Karpas-422 (cell line): ENCODE data around the gene AP2S1. TPM values are rescaled to one million over a fixed set of nuclear protein-coding genes. Genes with fewer than 3 reads are reported as not detected.
A peak's percentile ranks its signal among the peaks of the same experiment; 100 is the strongest.
"Not testable (repeated sequence)": the region's sequence is repeated elsewhere in the genome, so short reads cannot be mapped to it uniquely, and the experiment has no call there.

ENCODE experiments used
- DNase-seq: peaks from one replicate; pipeline ENCODE4 v3.0.0-alpha.2; 2015
- H2AFZ ChIP-seq: fragments of 200-600 bp; sonication (generic); 2 replicates; pipeline ENCODE4 v1.6.1; 2014; ENCODE audit warnings: antibody characterized with exemption, low read length, mixed read lengths
- H3K27ac ChIP-seq: fragments of 200-600 bp; sonication (generic); 2 replicates; pipeline ENCODE4 v1.5.1; 2014; ENCODE audit warnings: mild to moderate bottlenecking, low read length, moderate library complexity
- H3K27me3 ChIP-seq: fragments of 200-600 bp; sonication (generic); 2 replicates; pipeline ENCODE4 v1.6.1; 2014; ENCODE audit warnings: low read length, mixed read lengths
- H3K36me3 ChIP-seq: fragments of 200-600 bp; sonication (generic); 2 replicates; pipeline ENCODE4 v1.6.1; 2014; ENCODE audit warnings: low read length, mixed read lengths; ENCODE audit not compliant: insufficient read depth
- H3K4me1 ChIP-seq: fragments of 200-600 bp; sonication (generic); 2 replicates; pipeline ENCODE4 v1.6.1; 2014; ENCODE audit warnings: mild to moderate bottlenecking, low read length, mixed read lengths
- H3K4me2 ChIP-seq: fragments of 200-600 bp; sonication (generic); 2 replicates; pipeline ENCODE4 v1.6.1; 2014; ENCODE audit warnings: low read length, low read depth, mild to moderate bottlenecking; ENCODE audit not compliant: poor library complexity, severe bottlenecking
- H3K4me3 ChIP-seq: fragments of 200-600 bp; sonication (generic); 2 replicates; pipeline ENCODE4 v1.5.1; 2014; ENCODE audit warnings: mild to moderate bottlenecking, antibody characterized with exemption, low read length, mixed read lengths
- H3K79me2 ChIP-seq: fragments of 200-600 bp; sonication (generic); 2 replicates; pipeline ENCODE4 v1.6.1; 2014; ENCODE audit warnings: mild to moderate bottlenecking, low read length, mixed read lengths
- H3K9ac ChIP-seq: fragments of 200-600 bp; sonication (generic); 2 replicates; pipeline ENCODE4 v1.6.0; 2014; ENCODE audit warnings: low read length
- H3K9me2 ChIP-seq: fragments of 200-600 bp; sonication (generic), shearing (Covaris generic); replicated peaks from 2 replicates; pipeline ENCODE4 v1.6.0; 2014; ENCODE audit warnings: mild to moderate bottlenecking, low read length, moderate library complexity; ENCODE audit not compliant: insufficient read depth
- H3K9me3 ChIP-seq: fragments of 300-700, 200-600 bp; sonication (generic); 2 replicates; pipeline ENCODE4 v1.6.1; 2014; ENCODE audit warnings: low read length, mixed read lengths
- H4K20me1 ChIP-seq: fragments of 200-600 bp; sonication (generic); 2 replicates; pipeline ENCODE4 v1.6.1; 2014; ENCODE audit warnings: mild to moderate bottlenecking, antibody characterized with exemption, low read length, low read depth; ENCODE audit not compliant: insufficient read depth
- total RNA-seq: library from RNA; depleted of rRNA; stranded (reverse); fragments of >200 nt; shearing (Covaris generic); gene quantifications from 2 replicates; pipeline ENCODE4 v1.2.3, GENCODE V29; 2014; ENCODE audit warnings: low replicate concordance

Gene AP2S1
- total RNA-seq, 1 experiment from 2014 or later = 63.7 TPM

GRCh38 chr19:46856062-46857022 is 5.7 kb upstream of the AP2S1 start:
- H3K27me3 ChIP-seq = no peaks in the 10 kb centered on the region
- no peak overlapping the region for H3K27ac ChIP-seq
- peak; percentile 98 for DNase-seq
- peak overlapping the region; percentile 58 for H3K9ac ChIP-seq
- peaks cover 21% of the 10 kb centered on the region for H3K4me1 ChIP-seq
- no peaks in the 10 kb centered on the region for H4K20me1 ChIP-seq
- H3K9me2 ChIP-seq = no peaks in the 10 kb centered on the region
- peak overlapping the region; percentile 60 for H3K4me3 ChIP-seq
- peaks cover 6% of the 10 kb centered on the region for H3K79me2 ChIP-seq
- H3K36me3 ChIP-seq = no peaks in the 10 kb centered on the region
- no peaks in the 10 kb centered on the region for H3K9me3 ChIP-seq
- H3K4me2 ChIP-seq = peak overlapping the region; percentile 67
- H2AFZ ChIP-seq = peak overlapping the region; percentile 77; the same call in 1 of the 2 replicates

GRCh38 chr19:46854698-46855097 is 4.1 kb upstream of the AP2S1 start:
- not testable (repeated sequence) for H3K27me3 ChIP-seq, H4K20me1 ChIP-seq, H3K9ac ChIP-seq, H2AFZ ChIP-seq, H3K4me2 ChIP-seq, H3K27ac ChIP-seq, H3K4me3 ChIP-seq, DNase-seq, H3K9me3 ChIP-seq, H3K36me3 ChIP-seq, H3K9me2 ChIP-seq
- H3K79me2 ChIP-seq = peaks cover 10% of the 10 kb centered on the region
- H3K4me1 ChIP-seq = peaks cover 21% of the 10 kb centered on the region

DNA sequence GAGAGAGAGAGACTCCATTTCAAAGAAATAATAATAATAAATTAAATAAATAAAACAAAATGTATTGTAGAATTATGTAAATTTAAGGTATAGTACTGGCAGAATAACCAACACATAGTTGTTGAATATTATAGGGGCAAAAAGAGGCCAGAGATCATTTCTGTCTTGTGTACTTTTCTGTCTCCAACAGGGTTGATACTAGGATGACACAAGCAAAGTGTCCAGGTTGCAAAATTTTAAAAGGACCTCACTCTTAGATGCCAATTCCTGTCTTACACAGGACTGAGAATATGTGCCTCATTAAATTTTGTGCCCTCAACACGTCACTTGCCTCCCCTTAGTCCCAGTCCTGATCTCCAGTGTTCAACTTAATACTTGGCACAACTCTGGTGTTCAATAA is 2.2 kb upstream of the AP2S1 start:
- Histone ChIP-seq H3K27me3 (no peaks in the 10 kb centered on the region), H3K9ac (no peak overlapping the region), H4K20me1 (no peaks in the 10 kb centered on the region), H3K4me3 (no peak overlapping the region), H3K36me3 (no peaks in the 10 kb centered on the region), H3K79me2 (peaks cover 18% of the 10 kb centered on the region), H3K9me3 (no peaks in the 10 kb centered on the region), H3K4me2 (no peak overlapping the region), H3K27ac (no peak overlapping the region), H2AFZ (no peak overlapping the region), H3K9me2 (no peaks in the 10 kb centered on the region), H3K4me1 (peaks cover 19% of the 10 kb centered on the region)
- no peak for DNase-seq

- no peak for DNase-seq
- no peaks in the 10 kb centered on the region for H4K20me1 ChIP-seq
- H3K9me3 ChIP-seq = no peaks in the 10 kb centered on the region
- no peaks in the 10 kb centered on the region for H3K36me3 ChIP-seq
- no peaks in the 10 kb centered on the region for H3K27me3 ChIP-seq
- peak overlapping the region; percentile 71 for H3K4me2 ChIP-seq
- peak overlapping the region; percentile 84 for H3K9ac ChIP-seq
- H3K9me2 ChIP-seq = no peaks in the 10 kb centered on the region
- peak overlapping the region; percentile 88 for H3K4me3 ChIP-seq
- H3K27ac ChIP-seq = no peak overlapping the region
- no peak overlapping the region for H2AFZ ChIP-seq
- peaks cover 8% of the 10 kb centered on the region for H3K4me1 ChIP-seq
- H3K79me2 ChIP-seq = peaks cover 21% of the 10 kb centered on the region
Observed at GRCh38 chr19:46849610-46850009, 1.0 kb downstream of the AP2S1 start.

- Histone ChIP-seq H3K4me3 (no peak overlapping the region), H3K27ac (no peak overlapping the region), H3K79me2 (peaks cover 21% of the 10 kb centered on the region), H3K9me3 (no peaks in the 10 kb centered on the region), H2AFZ (no peak overlapping the region), H3K27me3 (no peaks in the 10 kb centered on the region), H3K9me2 (no peaks in the 10 kb centered on the region), H3K36me3 (no peaks in the 10 kb centered on the region), H3K9ac (no peak overlapping the region), H4K20me1 (no peaks in the 10 kb centered on the region), H3K4me2 (no peak overlapping the region), H3K4me1 (peaks cover 8% of the 10 kb centered on the region)
- DNase-seq = no peak
Observed at GRCh38 chr19:46848389-46848788, 2.3 kb downstream of the AP2S1 start.

- no peaks in the 10 kb centered on the region for H3K9me2 ChIP-seq
- H3K4me2 ChIP-seq = no peak overlapping the region
- no peaks in the 10 kb centered on the region for H3K27me3 ChIP-seq
- H3K36me3 ChIP-seq = no peaks in the 10 kb centered on the region
- DNase-seq = no peak
- H4K20me1 ChIP-seq = no peaks in the 10 kb centered on the region
- peaks cover 8% of the 10 kb centered on the region for H3K4me1 ChIP-seq
- no peak overlapping the region for H3K4me3 ChIP-seq
- no peak overlapping the region for H3K27ac ChIP-seq
- no peak overlapping the region for H2AFZ ChIP-seq
- no peaks in the 10 kb centered on the region for H3K9me3 ChIP-seq
- H3K9ac ChIP-seq = no peak overlapping the region
- peaks cover 21% of the 10 kb centered on the region for H3K79me2 ChIP-seq
Observed at GRCh38 chr19:46847528-46847927, 3.1 kb downstream of the AP2S1 start.

DNA sequence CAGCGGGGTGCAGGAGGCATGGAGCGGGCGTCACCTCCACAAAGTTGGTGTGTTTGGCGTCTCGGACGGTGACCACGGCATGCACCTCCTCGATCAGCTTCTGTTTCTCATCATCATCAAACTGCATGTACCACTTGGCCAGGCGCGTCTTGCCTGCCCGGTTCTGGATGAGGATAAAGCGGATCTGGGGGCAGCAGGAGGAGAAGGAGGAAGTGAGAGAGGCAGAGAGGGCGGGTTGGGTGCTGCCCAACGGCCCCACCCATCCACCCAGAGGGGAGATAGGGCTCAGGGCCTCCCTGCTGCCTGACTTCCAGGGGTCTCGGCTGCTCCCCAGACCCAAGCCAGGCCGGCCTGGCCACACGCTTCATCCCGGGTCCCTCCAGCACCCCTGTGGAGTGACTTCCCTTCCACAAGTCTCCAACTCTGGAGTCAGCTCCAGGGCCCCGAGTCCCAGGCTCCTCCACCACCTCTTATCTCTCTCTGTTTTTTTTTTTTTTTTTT is 4.6 kb downstream of the AP2S1 start:
- Histone ChIP-seq H3K4me1 (peaks cover 8% of the 10 kb centered on the region), H3K9me3 (no peaks in the 10 kb centered on the region), H3K9ac (no peak overlapping the region), H2AFZ (no peak overlapping the region), H4K20me1 (no peaks in the 10 kb centered on the region), H3K79me2 (peaks cover 21% of the 10 kb centered on the region), H3K4me2 (no peak overlapping the region), H3K27ac (no peak overlapping the region), H3K9me2 (no peaks in the 10 kb centered on the region), H3K27me3 (no peaks in the 10 kb centered on the region), H3K36me3 (no peaks in the 10 kb centered on the region), H3K4me3 (no peak overlapping the region)
- no peak for DNase-seq

GRCh38 chr19:46844067-46844489 is 6.6 kb downstream of the AP2S1 start:
- DNase-seq = no peak
- H3K4me1 ChIP-seq = no peaks in the 10 kb centered on the region
- H3K4me2 ChIP-seq = no peak overlapping the region

More at GRCh38 chr19:46844067-46844489, 6.6 kb downstream of the AP2S1 start:
- Histone ChIP-seq H3K4me3 (no peak overlapping the region), H3K79me2 (peaks cover 9% of the 10 kb centered on the region), H4K20me1 (no peaks in the 10 kb centered on the region), H3K27me3 (no peaks in the 10 kb centered on the region), H3K9me3 (no peaks in the 10 kb centered on the region), H3K9ac (no peak overlapping the region), H3K27ac (no peak overlapping the region), H3K36me3 (no peaks in the 10 kb centered on the region), H2AFZ (no peak overlapping the region), H3K9me2 (no peaks in the 10 kb centered on the region)
